Panc1 (cell line): ENCODE data around the gene TPRN. TPM values are rescaled to one million over a fixed set of nuclear protein-coding genes. Genes with fewer than 3 reads are reported as not detected.

Source experiments
- ATAC-seq: fragments of 200-7000 bp; cut with Tn5 transposase; 2 replicates; pipeline ENCODE4 v1.9.1; 2020; ENCODE audit warnings: mild to moderate bottlenecking, moderate library complexity
- BruUV-seq: library from RNA; stranded (reverse); fragments of 400-500 nt; replicated peaks from 2 replicates; lab custom pipeline; 2021; lab: Mats Ljungman, UMichigan
- CTCF ChIA-PET: fragments of 300-600 bp; sonication (Branson Sonifier 250); formaldehyde crosslinking; loops from one replicate; lab custom pipeline; 2022; ENCODE audit warnings: antibody characterized with exemption; lab: Charles Lee
- POLR2A ChIA-PET: fragments of 300-600 bp; sonication (Branson Sonifier 250); formaldehyde crosslinking; loops from one replicate; lab custom pipeline; 2022; ENCODE audit warnings: antibody characterized with exemption; lab: Charles Lee
- DNase-seq: peaks from one replicate; pipeline ENCODE4 v3.0.0-alpha.2; 2010; ENCODE audit warnings: low read depth, low spot score
- H3K27ac ChIP-seq: 2 replicates; pipeline ENCODE4 v1.5.1; 2011; ENCODE audit warnings: mild to moderate bottlenecking, low read length, inconsistent platforms
- H3K27me3 ChIP-seq: fragments of 200-500 bp; sonication (Bioruptor generic); 2 replicates; pipeline ENCODE4 v1.6.0; 2014; ENCODE audit warnings: low read length, inconsistent platforms; ENCODE audit not compliant: control insufficient read depth, insufficient read depth
- H3K36me3 ChIP-seq: fragments of 200-500 bp; sonication (Bioruptor generic); 2 replicates; pipeline ENCODE4 v1.5.1; 2014; ENCODE audit warnings: inconsistent platforms, mild to moderate bottlenecking, low read length, moderate library complexity; ENCODE audit not compliant: control insufficient read depth, insufficient read depth
- H3K4me1 ChIP-seq: 2 replicates; pipeline ENCODE4 v1.5.1; 2011; ENCODE audit warnings: inconsistent platforms, mild to moderate bottlenecking, low read length, moderate library complexity; ENCODE audit not compliant: control insufficient read depth, insufficient read depth
- H3K4me3 ChIP-seq, 2 experiments: 2 replicates each; pipeline ENCODE4 v1.5.1; 2011 to 2012; ENCODE audit warnings: low read depth in 2 of 2, low read length in 2 of 2, mild to moderate bottlenecking in 2 of 2, inconsistent platforms in 1 of 2, moderate library complexity in 1 of 2
- H3K9me3 ChIP-seq: fragments of 200-500 bp; sonication (Bioruptor generic); 2 replicates; pipeline ENCODE4 v1.5.1; 2014; ENCODE audit warnings: low read depth, mild to moderate bottlenecking, inconsistent platforms, low read length, moderate library complexity; ENCODE audit not compliant: control insufficient read depth, insufficient read depth
- POLR2AphosphoS5 ChIP-seq: IDR thresholded peaks from 2 replicates; pipeline ENCODE4 v1.6.1; 2012; ENCODE audit warnings: mild to moderate bottlenecking, low read depth, low read length, moderate library complexity
- REST ChIP-seq, 2 experiments: IDR thresholded peaks; 2 replicates each; pipeline ENCODE4 v1.6.1; 2011 to 2012; ENCODE audit warnings: low read depth in 2 of 2, control low read depth in 1 of 2, low read length in 1 of 2, mild to moderate bottlenecking in 1 of 2, moderate library complexity in 1 of 2; ENCODE audit not compliant: insufficient read depth in 1 of 2
- SIN3A ChIP-seq: IDR thresholded peaks from 2 replicates; pipeline ENCODE4 v1.6.1; 2012; ENCODE audit warnings: low read depth, mild to moderate bottlenecking, low read length, moderate library complexity, borderline replicate concordance; ENCODE audit not compliant: insufficient read depth
- TCF7L2 ChIP-seq: IDR thresholded peaks from 2 replicates; pipeline ENCODE4 v1.6.1; 2011; ENCODE audit warnings: mild to moderate bottlenecking, low read depth, low read length, inconsistent platforms
- in situ Hi-C: cut with HindIII; loops from 2 replicates; pipeline ENCODE4 v1.10.0; 2016; ENCODE audit warnings: low sequenced_read_pairs, low pct_unique_long_range_greater_than_20kb
- intact Hi-C: fragments of 100-400 bp; cut with micrococcal nuclease; formaldehyde crosslinking; loops from one replicate; pipeline ENCODE4 v1.10.0; 2022; ENCODE audit not compliant: unreplicated experiment
- total RNA-seq: library from RNA; stranded (reverse); gene quantifications from one replicate; pipeline ENCODE4 v1.2.1, GENCODE V29; 2021; ENCODE audit not compliant: unreplicated experiment
- TF ChIP-seq, protein P1 (sequence below): fragments of 450-650 bp; IDR thresholded peaks from 2 replicates; pipeline ENCODE4 v1.5.1; 2017; ENCODE audit warnings: mild to moderate bottlenecking

TPRN gene
- total RNA-seq, 1 experiment from 2014 or later, result 21.7 TPM

GRCh38 chr9:137181680-137182079 is 18.9 kb downstream of the TPRN start:
- no peak overlapping the region for H3K4me3 ChIP-seq
- DNase-seq (no peak), ATAC-seq (no peak)
- ChIA-PET POLR2A (no interaction called here), CTCF (interaction anchor here (0.8 kb wide), 1 partner anchor 14 kb away, joined by 4 read pairs; no protein-coding TSS in a partner anchor)
- H3K27ac ChIP-seq, result no peak overlapping the region
- in situ Hi-C loops (no loop called here), intact Hi-C loops (no loop called here)
- BruUV-seq, result no TSS peak
- H3K27me3 ChIP-seq, result no peaks in the 10 kb centered on the region
- peaks cover 3% of the 10 kb centered on the region for H3K4me1 ChIP-seq
- TF ChIP-seq REST (IDR thresholded peaks at IDR 0.05; ENCODE audit: insufficient read depth in 1 of 2, low read depth in 2 of 2, low read length in 1 of 2) (no peak), SIN3A (no peak), TCF7L2 (no peak), POLR2AphosphoS5 (no peak)
- TF ChIP-seq, protein P1, sequence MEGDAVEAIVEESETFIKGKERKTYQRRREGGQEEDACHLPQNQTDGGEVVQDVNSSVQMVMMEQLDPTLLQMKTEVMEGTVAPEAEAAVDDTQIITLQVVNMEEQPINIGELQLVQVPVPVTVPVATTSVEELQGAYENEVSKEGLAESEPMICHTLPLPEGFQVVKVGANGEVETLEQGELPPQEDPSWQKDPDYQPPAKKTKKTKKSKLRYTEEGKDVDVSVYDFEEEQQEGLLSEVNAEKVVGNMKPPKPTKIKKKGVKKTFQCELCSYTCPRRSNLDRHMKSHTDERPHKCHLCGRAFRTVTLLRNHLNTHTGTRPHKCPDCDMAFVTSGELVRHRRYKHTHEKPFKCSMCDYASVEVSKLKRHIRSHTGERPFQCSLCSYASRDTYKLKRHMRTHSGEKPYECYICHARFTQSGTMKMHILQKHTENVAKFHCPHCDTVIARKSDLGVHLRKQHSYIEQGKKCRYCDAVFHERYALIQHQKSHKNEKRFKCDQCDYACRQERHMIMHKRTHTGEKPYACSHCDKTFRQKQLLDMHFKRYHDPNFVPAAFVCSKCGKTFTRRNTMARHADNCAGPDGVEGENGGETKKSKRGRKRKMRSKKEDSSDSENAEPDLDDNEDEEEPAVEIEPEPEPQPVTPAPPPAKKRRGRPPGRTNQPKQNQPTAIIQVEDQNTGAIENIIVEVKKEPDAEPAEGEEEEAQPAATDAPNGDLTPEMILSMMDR, result no peak
- no peaks in the 10 kb centered on the region for H3K9me3 ChIP-seq
- no peaks in the 10 kb centered on the region for H3K36me3 ChIP-seq

GRCh38 chr9:137180491-137180890 is 20.1 kb downstream of the TPRN start:
- intact Hi-C loops, result no loop called here
- no peaks in the 10 kb centered on the region for H3K27me3 ChIP-seq

More at GRCh38 chr9:137180491-137180890, 20.1 kb downstream of the TPRN start:
- TF ChIP-seq REST (IDR thresholded peaks at IDR 0.05; ENCODE audit: insufficient read depth in 1 of 2, low read depth in 2 of 2, low read length in 1 of 2) (no peak), TCF7L2 (no peak), POLR2AphosphoS5 (no peak), SIN3A (no peak)
- TF ChIP-seq, protein P1, result no peak
- DNase-seq (no peak), ATAC-seq (no peak)
- H3K27ac ChIP-seq, result no peak overlapping the region
- H3K4me3 ChIP-seq, result no peak overlapping the region
- H3K9me3 ChIP-seq, result no peaks in the 10 kb centered on the region
- BruUV-seq, result no TSS peak
- in situ Hi-C loops, result no loop called here
- H3K36me3 ChIP-seq, result no peaks in the 10 kb centered on the region
- no peaks in the 10 kb centered on the region for H3K4me1 ChIP-seq
- ChIA-PET CTCF (no interaction called here), POLR2A (no interaction called here)
